Testis (tissue), 2 donors: ENCODE results near the gene ZNF784.

Experiments
- POLR2A ChIP-seq: fragments of 450-650 bp; IDR thresholded peaks from one replicate; pipeline ENCODE4 v1.6.1; 2017; ENCODE audit warnings: antibody characterized with exemption, mild to moderate bottlenecking, moderate library complexity
- TF ChIP-seq, protein P1 (sequence below), 3 experiments: fragments of 450-650 bp in 2 of 3; fragments of 200-600 bp in 1 of 3; sonication (generic) in 1 of 3; IDR thresholded peaks; one replicate each; pipeline ENCODE4 v1.5.1; 2016 to 2019; ENCODE audit warnings: antibody characterized with exemption in 3 of 3, mild to moderate bottlenecking in 2 of 3, moderate library complexity in 1 of 3

DNA sequence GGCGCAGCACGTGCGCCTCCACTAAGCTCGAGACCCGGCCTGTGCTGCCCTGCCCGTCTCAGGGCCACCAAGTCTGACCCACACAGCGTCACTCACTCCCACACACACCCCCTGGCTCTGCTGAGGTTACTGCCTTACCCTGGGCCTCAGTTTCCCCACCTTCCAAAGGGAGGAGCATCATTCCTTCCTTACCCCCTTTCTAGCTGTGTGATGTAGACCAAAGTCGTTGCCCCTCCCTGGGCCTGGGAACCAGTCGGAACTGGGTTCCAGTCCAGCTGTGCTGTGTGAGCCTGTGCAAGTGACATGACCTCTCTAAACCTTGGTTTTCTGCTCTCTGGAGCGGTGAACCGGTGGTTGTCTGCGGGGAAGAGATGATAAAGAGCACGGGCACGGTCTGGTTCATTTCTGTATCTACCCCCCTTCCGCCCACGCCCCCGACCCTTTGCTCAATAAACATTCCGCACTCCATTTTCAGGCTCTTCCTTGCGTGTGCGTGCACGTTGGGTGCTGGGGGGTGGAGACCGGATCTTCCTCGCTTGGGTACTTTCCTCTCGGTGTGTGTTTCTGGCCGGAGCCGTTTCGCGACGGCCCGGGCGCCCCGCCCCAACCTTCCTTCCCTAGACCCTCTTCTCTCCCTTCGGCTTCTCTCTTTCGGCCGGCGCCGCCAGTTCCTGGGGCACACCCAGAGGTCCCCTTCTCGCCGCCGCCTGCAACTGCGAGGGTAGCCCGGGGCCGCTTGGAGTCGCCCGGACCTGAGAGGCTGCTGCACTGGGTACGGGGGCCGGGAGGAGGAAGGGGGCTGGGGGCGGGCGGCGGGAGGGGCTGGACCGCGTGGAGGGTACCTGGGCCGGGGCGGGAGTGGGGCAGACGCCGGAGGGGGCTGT is 18.9 kb upstream of the ZNF784 start, which contains the start of gene ZNF581:
- TF ChIP-seq POLR2A: no peak
- TF ChIP-seq, protein P1, sequence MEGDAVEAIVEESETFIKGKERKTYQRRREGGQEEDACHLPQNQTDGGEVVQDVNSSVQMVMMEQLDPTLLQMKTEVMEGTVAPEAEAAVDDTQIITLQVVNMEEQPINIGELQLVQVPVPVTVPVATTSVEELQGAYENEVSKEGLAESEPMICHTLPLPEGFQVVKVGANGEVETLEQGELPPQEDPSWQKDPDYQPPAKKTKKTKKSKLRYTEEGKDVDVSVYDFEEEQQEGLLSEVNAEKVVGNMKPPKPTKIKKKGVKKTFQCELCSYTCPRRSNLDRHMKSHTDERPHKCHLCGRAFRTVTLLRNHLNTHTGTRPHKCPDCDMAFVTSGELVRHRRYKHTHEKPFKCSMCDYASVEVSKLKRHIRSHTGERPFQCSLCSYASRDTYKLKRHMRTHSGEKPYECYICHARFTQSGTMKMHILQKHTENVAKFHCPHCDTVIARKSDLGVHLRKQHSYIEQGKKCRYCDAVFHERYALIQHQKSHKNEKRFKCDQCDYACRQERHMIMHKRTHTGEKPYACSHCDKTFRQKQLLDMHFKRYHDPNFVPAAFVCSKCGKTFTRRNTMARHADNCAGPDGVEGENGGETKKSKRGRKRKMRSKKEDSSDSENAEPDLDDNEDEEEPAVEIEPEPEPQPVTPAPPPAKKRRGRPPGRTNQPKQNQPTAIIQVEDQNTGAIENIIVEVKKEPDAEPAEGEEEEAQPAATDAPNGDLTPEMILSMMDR (IDR thresholded peaks at IDR 0.05): peak in 1 of 3 experiments; percentile 18
